GM20000 (cell line): Measurements from ENCODE around the gene NPPC.

Experiments
- DNase-seq: peaks from one replicate; pipeline ENCODE4 v3.0.0; 2012; ENCODE audit warnings: low spot score
- CTCF ChIP-seq: IDR thresholded peaks from 2 replicates; pipeline ENCODE4 v1.5.1; 2012; ENCODE audit warnings: mild to moderate bottlenecking, control low read depth; ENCODE audit errors: extremely low read depth, missing control alignments

NPPC gene

GRCh38 chr2:231920366-231920765 is 5.8 kb downstream of the NPPC start:
- TF ChIP-seq CTCF, result no peak
- DNase-seq, result no peak

GRCh38 chr2:231919341-231920035 is 6.7 kb downstream of the NPPC start:
- no peak for TF ChIP-seq CTCF
- DNase-seq, result no peak

- no peak for TF ChIP-seq CTCF
- DNase-seq, result no peak
These were observed 7.5 kb downstream of the NPPC start for GRCh38 chr2:231918501-231919330.

GRCh38 chr2:231917280-231918066 is 8.7 kb downstream of the NPPC start:
- DNase-seq, result no peak
- no peak for TF ChIP-seq CTCF

DNA sequence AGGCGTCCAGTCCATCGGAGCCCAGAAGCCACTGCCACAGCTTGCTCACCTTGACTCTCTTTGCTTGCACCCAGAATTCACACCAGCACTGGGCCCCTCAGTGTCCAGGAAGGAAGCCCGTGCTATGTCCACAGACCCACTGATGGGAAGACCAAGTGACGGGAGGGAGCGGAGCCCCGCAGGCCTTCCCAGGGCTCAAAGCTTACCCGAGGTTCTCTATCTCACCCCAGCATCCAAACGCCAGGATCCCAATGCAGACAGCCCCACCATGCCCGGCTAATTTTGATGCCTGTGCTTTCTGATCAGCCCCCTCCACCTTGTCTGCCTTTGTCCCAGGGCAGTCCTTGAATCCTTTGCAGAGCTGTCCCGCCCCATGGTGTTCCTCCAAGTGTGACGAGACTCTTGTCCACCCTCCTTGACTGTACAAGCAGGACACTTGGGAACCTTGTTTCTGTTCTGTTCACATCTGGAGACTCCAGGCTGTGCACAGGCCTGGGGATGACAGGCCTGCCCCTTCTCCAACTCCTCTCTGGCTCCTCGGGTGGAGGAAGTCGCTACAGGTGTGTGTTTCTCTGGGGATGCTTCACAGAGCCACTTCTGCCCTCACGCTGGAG is 12.0 kb downstream of the NPPC start:
- no peak for DNase-seq
- TF ChIP-seq CTCF, result no peak

- TF ChIP-seq CTCF, result no peak
These were observed 14.8 kb downstream of the NPPC start for GRCh38 chr2:231911381-231911780.

More at GRCh38 chr2:231911381-231911780, 14.8 kb downstream of the NPPC start:
- no peak for DNase-seq
